SK-N-SH (cell line): ENCODE measurements around the gene FHDC1. TPM values are rescaled to one million over a fixed set of nuclear protein-coding genes. Genes with fewer than 3 reads are reported as not detected.

Source experiments
- CTCF ChIA-PET: fragments of 300-600, 350-600 bp; formaldehyde crosslinking; extraction: SDS; loops from one replicate; lab custom pipeline; 2021; lab: Yijun Ruan, JAX
- POLR2A ChIA-PET: fragments of 350-600 bp; sonication (Branson Sonifier 250); formaldehyde crosslinking; extraction: SDS; loops from one replicate; lab custom pipeline; 2020; ENCODE audit warnings: antibody characterized with exemption, inconsistent platforms; lab: Yijun Ruan, JAX
- DNase-seq: peaks from one replicate; pipeline ENCODE4 v3.0.0; 2012
- H2AFZ ChIP-seq: fragments of 200-600 bp; sonication (generic); 2 replicates; pipeline ENCODE4 v1.8.1; 2016; ENCODE audit warnings: antibody characterized with exemption, mild to moderate bottlenecking, low read depth
- H3F3A ChIP-seq: fragments of 200-600 bp; sonication (generic); replicated peaks from 2 replicates; pipeline ENCODE3; 2016; ENCODE audit warnings: antibody characterized with exemption, mild to moderate bottlenecking; ENCODE audit not compliant: insufficient read depth
- H3K27ac ChIP-seq, 2 experiments: fragments of 200-500 bp in 1 of 2; fragments of 200-600 bp in 1 of 2; sonication (Bioruptor generic) in 1 of 2; sonication (generic), shearing (Covaris generic) in 1 of 2; 2 replicates each; pipeline versions ENCODE4 v1.5.1 to v1.6.1; 2014 to 2016; ENCODE audit warnings: low read depth in 2 of 2, inconsistent platforms in 1 of 2, low read length in 1 of 2, mild to moderate bottlenecking in 1 of 2, mixed read lengths in 1 of 2
- H3K27me3 ChIP-seq: fragments of 200-600 bp; sonication (generic), shearing (Covaris generic); 2 replicates; pipeline ENCODE4 v1.6.1; 2016; ENCODE audit warnings: mixed run types; ENCODE audit not compliant: insufficient read depth
- H3K36me3 ChIP-seq, 2 experiments: fragments of 200-500 bp in 1 of 2; fragments of 200-600 bp in 1 of 2; sonication (Bioruptor generic) in 1 of 2; sonication (generic) in 1 of 2; replicated peaks in 1 of 2; 2 replicates each; pipeline versions ENCODE3 to v1.5.1; 2014 to 2016; ENCODE audit warnings: low read length in 1 of 2, mild to moderate bottlenecking in 1 of 2; ENCODE audit not compliant: insufficient read depth in 2 of 2, control insufficient read depth in 1 of 2
- H3K4me1 ChIP-seq, 2 experiments: fragments of 200-500 bp in 1 of 2; fragments of 200-600 bp in 1 of 2; sonication (Bioruptor generic) in 1 of 2; sonication (generic), shearing (Covaris generic) in 1 of 2; 2 replicates each; pipeline versions ENCODE4 v1.5.1 to v1.6.1; 2014 to 2016; ENCODE audit warnings: low read depth in 1 of 2, low read length in 1 of 2, mixed run types in 1 of 2; ENCODE audit not compliant: insufficient read depth in 2 of 2, control insufficient read depth in 1 of 2
- H3K4me2 ChIP-seq: fragments of 200-600 bp; sonication (generic), shearing (Covaris generic); 2 replicates; pipeline ENCODE4 v1.6.1; 2017; ENCODE audit warnings: mixed run types
- H3K4me3 ChIP-seq, 2 experiments: fragments of 200-500 bp in 1 of 2; fragments of 200-600 bp in 1 of 2; sonication (Bioruptor generic) in 1 of 2; sonication (generic), shearing (Covaris generic) in 1 of 2; 2 replicates each; pipeline versions ENCODE4 v1.5.1 to v1.8.1; 2014 to 2016; ENCODE audit warnings: low read depth in 2 of 2, inconsistent platforms in 1 of 2, low read length in 1 of 2, mild to moderate bottlenecking in 1 of 2, mixed read lengths in 1 of 2, moderate library complexity in 1 of 2
- H3K79me2 ChIP-seq: fragments of 200-600 bp; sonication (generic); 2 replicates; pipeline ENCODE4 v1.8.1; 2017; ENCODE audit warnings: mild to moderate bottlenecking; ENCODE audit not compliant: insufficient read depth
- H3K9ac ChIP-seq: fragments of 200-600 bp; sonication (generic); 2 replicates; pipeline ENCODE4 v1.6.1; 2017; ENCODE audit warnings: mixed run types
- H3K9me2 ChIP-seq: fragments of 200-600 bp; sonication (generic); 2 replicates; pipeline ENCODE4 v1.6.1; 2017; ENCODE audit warnings: mixed run types
- H3K9me3 ChIP-seq: fragments of 200-600 bp; sonication (generic); 2 replicates; pipeline ENCODE4 v1.6.1; 2017; ENCODE audit warnings: mixed run types, mild to moderate bottlenecking, moderate library complexity
- H4K20me1 ChIP-seq: fragments of 200-600 bp; sonication (generic); 2 replicates; pipeline ENCODE4 v1.6.1; 2017; ENCODE audit warnings: mild to moderate bottlenecking, mixed run types; ENCODE audit not compliant: insufficient read depth
- EP300 ChIP-seq, 2 experiments: IDR thresholded peaks; 2 replicates each; pipeline versions ENCODE4 v1.4.0 to v1.6.1; 2012; ENCODE audit warnings: borderline replicate concordance in 1 of 2, low read depth in 1 of 2, low read length in 1 of 2
- EZH2phosphoT487 ChIP-seq: fragments of 200-600 bp; sonication (generic); IDR thresholded peaks from 2 replicates; pipeline ENCODE4 v1.6.1; 2017; ENCODE audit warnings: low read depth, mixed run types, mild to moderate bottlenecking, antibody characterized with exemption, moderate library complexity, borderline replicate concordance
- FOXJ3 ChIP-seq: sonication (generic); formaldehyde crosslinking; IDR thresholded peaks from 2 replicates; pipeline ENCODE4 v1.5.1; 2020; ENCODE audit warnings: mild to moderate bottlenecking, missing genetic modification reagents
- FOXM1 ChIP-seq: IDR thresholded peaks from 2 replicates; pipeline ENCODE4 v1.4.0; 2012; ENCODE audit warnings: low read depth, mild to moderate bottlenecking
- GABPA ChIP-seq: IDR thresholded peaks from 2 replicates; pipeline ENCODE4 v1.4.0; 2012; ENCODE audit warnings: low read depth, mild to moderate bottlenecking
- MEF2A ChIP-seq: IDR thresholded peaks from 2 replicates; pipeline ENCODE4 v1.4.0; 2012; ENCODE audit warnings: low read depth, borderline replicate concordance
- MXI1 ChIP-seq: IDR thresholded peaks from 2 replicates; pipeline ENCODE4 v1.6.1; 2012; ENCODE audit warnings: mild to moderate bottlenecking, low read depth, low read length, improper control_type of control experiment
- NFIC ChIP-seq: IDR thresholded peaks from 2 replicates; pipeline ENCODE4 v1.4.0; 2012; ENCODE audit warnings: borderline replicate concordance
- NRF1 ChIP-seq: IDR thresholded peaks from 2 replicates; pipeline ENCODE4 v1.6.1; 2012; ENCODE audit warnings: low read depth, mild to moderate bottlenecking, low read length
- POLR2AphosphoS5 ChIP-seq: IDR thresholded peaks from 2 replicates; pipeline ENCODE4 v1.6.1; 2012; ENCODE audit warnings: low read depth, low read length
- RCOR1 ChIP-seq: fragments of 150-350 bp; IDR thresholded peaks from 2 replicates; pipeline ENCODE4 v1.6.1; 2017; ENCODE audit warnings: antibody characterized with exemption, low read length
- RFX5 ChIP-seq: IDR thresholded peaks from 2 replicates; pipeline ENCODE4 v1.6.1; 2012; ENCODE audit warnings: mild to moderate bottlenecking, improper control_type of control experiment, low read length
- RXRA ChIP-seq: IDR thresholded peaks from 2 replicates; pipeline ENCODE4 v1.4.0; 2012; ENCODE audit warnings: low read depth, mild to moderate bottlenecking, borderline replicate concordance
- SIN3A ChIP-seq: IDR thresholded peaks from 2 replicates; pipeline ENCODE4 v1.6.1; 2012; ENCODE audit warnings: low read depth, mild to moderate bottlenecking, low read length, moderate library complexity, borderline replicate concordance
- SMC3 ChIP-seq: IDR thresholded peaks from 2 replicates; pipeline ENCODE4 v1.6.1; 2012; ENCODE audit warnings: low read depth, low read length, improper control_type of control experiment
- TCF12 ChIP-seq: IDR thresholded peaks from 2 replicates; pipeline ENCODE4 v1.4.0; 2012
- TEAD4 ChIP-seq: IDR thresholded peaks from 2 replicates; pipeline ENCODE4 v1.4.0; 2012; ENCODE audit warnings: mild to moderate bottlenecking, borderline replicate concordance; ENCODE audit not compliant: insufficient read depth
- WGBS: methylation state at CpG from one replicate; pipeline ENCODE4 v1.1.6; 2017; ENCODE audit warnings: low lambda C conversion rate; 5-methylcytosine and 5-hydroxymethylcytosine counted together
- polyA plus RNA-seq, 3 experiments: library from polyadenylated mRNA; depleted of rRNA; stranded (reverse); fragments of >200 nt; gene quantifications; 2 replicates each; pipeline ENCODE4 v1.2.3, GENCODE V29; 2012
- TF ChIP-seq, protein P1 (sequence below): IDR thresholded peaks from 2 replicates; pipeline ENCODE4 v1.4.0; 2012; ENCODE audit warnings: low read depth
- TF ChIP-seq, protein P2 (sequence below): IDR thresholded peaks from 2 replicates; pipeline ENCODE4; 2012
- TF ChIP-seq, protein P3 (sequence below): fragments of 150-350 bp; IDR thresholded peaks from 2 replicates; pipeline ENCODE4 v1.6.1; 2017; ENCODE audit warnings: antibody characterized with exemption, low read length, low read depth, borderline replicate concordance

FHDC1 gene
- polyA plus RNA-seq, 1 of the 3 experiments (the other 2 are of a cell fraction), result 0.02 TPM

DNA sequence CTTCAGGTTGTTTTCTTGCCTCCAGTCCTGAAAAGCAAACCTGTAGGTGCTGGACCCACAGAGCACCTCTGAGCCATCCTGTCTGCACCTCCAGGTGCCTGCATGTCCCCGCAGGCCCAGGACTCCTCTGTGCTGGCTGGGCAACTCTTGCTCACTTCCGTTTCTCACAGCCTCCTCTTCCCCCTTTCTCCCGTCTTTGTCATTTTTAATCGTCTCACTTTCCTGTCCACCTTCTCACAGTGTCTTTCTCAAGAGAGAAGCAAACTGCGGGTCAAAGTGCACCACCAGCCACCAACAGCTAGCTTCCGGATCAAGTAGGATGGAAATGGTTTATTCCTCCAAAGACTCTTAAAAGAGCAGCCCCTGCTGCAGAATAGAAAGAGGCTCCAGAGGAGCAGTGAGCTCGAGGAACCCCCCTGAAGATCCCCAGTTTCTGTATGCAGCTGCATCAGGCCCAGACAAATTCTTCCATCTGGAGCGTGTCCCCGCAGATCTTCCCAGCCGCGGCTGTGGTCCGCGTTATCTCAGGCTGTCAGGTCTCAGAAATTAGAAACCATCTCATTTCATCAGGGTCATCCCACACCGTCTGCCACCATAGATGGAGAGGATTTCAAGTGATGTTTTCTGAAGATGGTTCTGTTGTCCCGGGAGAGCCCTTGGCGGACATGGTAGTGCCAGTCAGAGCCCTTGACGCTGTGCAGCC is 87.7 kb downstream of the FHDC1 start:
- H3K79me2 ChIP-seq, result no peaks in the 10 kb centered on the region
- 68% methylated on average over 15 of the region's 17 CpGs for WGBS
- no peaks in the 10 kb centered on the region for H3K9me3 ChIP-seq
- no peak overlapping the region for H3K27ac ChIP-seq
- H3K4me1 ChIP-seq, result no peaks in the 10 kb centered on the region; a peak in 1 of 4 replicates
- H3K4me3 ChIP-seq, result no peak overlapping the region
- no peaks in the 10 kb centered on the region for H3F3A ChIP-seq
- H3K9ac ChIP-seq, result no peak overlapping the region
- no peak for TF ChIP-seq NRF1
- TF ChIP-seq RCOR1, result no peak
- no peak for TF ChIP-seq EP300 (IDR thresholded peaks at IDR 0.05; ENCODE audit: borderline replicate concordance in 1 of 2, low read depth in 1 of 2, low read length in 1 of 2)
- TF ChIP-seq TEAD4, result no peak
- TF ChIP-seq FOXM1, result no peak
- TF ChIP-seq POLR2AphosphoS5, result no peak
- TF ChIP-seq NFIC, result no peak
- TF ChIP-seq GABPA, result no peak
- TF ChIP-seq SIN3A, result no peak
- TF ChIP-seq RXRA, result no peak
- no peak for DNase-seq
- no peaks in the 10 kb centered on the region for H3K36me3 ChIP-seq
- H4K20me1 ChIP-seq, result no peaks in the 10 kb centered on the region
- ChIA-PET CTCF (interaction anchor here (1.1 kb wide), 1 partner anchor 60 kb away, joined by 3 read pairs; no protein-coding TSS in a partner anchor), POLR2A (no interaction called here)
- H2AFZ ChIP-seq, result no peak overlapping the region
- H3K9me2 ChIP-seq, result no peaks in the 10 kb centered on the region
- H3K27me3 ChIP-seq, result no peaks in the 10 kb centered on the region
- no peak overlapping the region for H3K4me2 ChIP-seq

DNA sequence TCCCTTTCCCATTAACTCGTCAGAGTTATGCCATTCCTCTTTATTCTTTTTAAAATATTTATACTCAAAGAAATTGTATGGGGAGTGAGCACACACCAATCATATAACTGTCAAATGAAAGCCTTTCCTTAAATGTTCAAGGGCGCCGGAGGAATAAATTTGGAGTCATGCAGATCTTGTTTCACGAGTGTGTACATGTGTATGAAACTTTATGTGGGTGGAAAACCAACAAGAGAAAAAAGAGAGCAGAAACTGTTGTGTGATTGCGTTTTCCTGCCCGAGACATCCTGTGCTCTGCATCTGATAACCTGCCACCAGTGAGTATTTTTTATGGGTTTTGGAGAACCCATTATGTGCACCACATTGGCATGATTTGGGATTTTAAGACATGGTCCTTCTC is 88.3 kb downstream of the FHDC1 start:
- H3K4me3 ChIP-seq, result no peak overlapping the region
- no peak overlapping the region for H2AFZ ChIP-seq
- no peak for TF ChIP-seq FOXJ3 (CRISPR knock-in tag)
- TF ChIP-seq, protein P1, sequence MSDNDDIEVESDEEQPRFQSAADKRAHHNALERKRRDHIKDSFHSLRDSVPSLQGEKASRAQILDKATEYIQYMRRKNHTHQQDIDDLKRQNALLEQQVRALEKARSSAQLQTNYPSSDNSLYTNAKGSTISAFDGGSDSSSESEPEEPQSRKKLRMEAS, result no peak
- no peak for TF ChIP-seq MEF2A
- no peak for TF ChIP-seq TCF12
- ChIA-PET CTCF (interaction anchor here (1.1 kb wide), 1 partner anchor 59 kb away, joined by 3 read pairs; no protein-coding TSS in a partner anchor), POLR2A (no interaction called here)
- H3K9me3 ChIP-seq, result no peaks in the 10 kb centered on the region
- H3K27me3 ChIP-seq, result no peaks in the 10 kb centered on the region
- no peak overlapping the region for H3K4me2 ChIP-seq
- no peaks in the 10 kb centered on the region for H4K20me1 ChIP-seq
- H3K9me2 ChIP-seq, result no peaks in the 10 kb centered on the region
- no peak for DNase-seq
- H3K4me1 ChIP-seq, result no peaks in the 10 kb centered on the region; a peak in 1 of 4 replicates
- H3K79me2 ChIP-seq, result no peaks in the 10 kb centered on the region
- no peak overlapping the region for H3K9ac ChIP-seq
- no peak overlapping the region for H3K27ac ChIP-seq
- no peaks in the 10 kb centered on the region for H3K36me3 ChIP-seq
- H3F3A ChIP-seq, result no peaks in the 10 kb centered on the region
- 63% methylated on average over 6 of the region's 6 CpGs for WGBS

DNA sequence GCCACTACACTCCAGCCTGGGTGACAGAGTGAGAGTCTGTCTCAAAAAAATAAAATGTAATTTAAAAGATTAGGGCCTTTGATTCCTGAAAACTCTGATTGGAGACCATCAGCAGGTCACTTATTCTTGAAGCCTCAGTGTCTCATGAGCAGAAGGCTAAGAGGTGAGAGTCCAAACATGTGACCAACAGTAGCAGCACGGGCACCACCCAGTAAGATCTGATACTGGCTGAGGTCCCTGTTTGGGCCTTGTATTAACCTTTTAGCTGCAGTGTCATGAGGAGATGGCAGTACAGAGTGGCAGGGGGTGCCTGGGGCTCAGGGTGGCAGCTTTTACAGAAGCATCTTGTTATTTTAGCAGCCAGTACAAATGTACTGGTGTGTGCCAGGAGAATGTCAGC is 89.3 kb downstream of the FHDC1 start:
- Histone ChIP-seq H3K9ac (no peak overlapping the region), H3K9me2 (no peaks in the 10 kb centered on the region), H3K36me3 (no peaks in the 10 kb centered on the region), H2AFZ (no peak overlapping the region), H3K9me3 (no peaks in the 10 kb centered on the region), H3F3A (no peaks in the 10 kb centered on the region), H3K79me2 (no peaks in the 10 kb centered on the region), H3K4me2 (no peak overlapping the region), H3K27me3 (no peaks in the 10 kb centered on the region), H3K4me1 (no peaks in the 10 kb centered on the region; a peak in 1 of 4 replicates), H4K20me1 (no peaks in the 10 kb centered on the region), H3K27ac (no peak overlapping the region), H3K4me3 (no peak overlapping the region)
- CTCF ChIA-PET, result no interaction called here
- DNase-seq, result no peak
- POLR2A ChIA-PET, result no interaction called here
- 33% methylated on average over 1 of the region's 1 CpG for WGBS
- TF ChIP-seq SMC3, result no peak
- no peak for TF ChIP-seq RFX5
- no peak for TF ChIP-seq MXI1
- TF ChIP-seq, protein P2, sequence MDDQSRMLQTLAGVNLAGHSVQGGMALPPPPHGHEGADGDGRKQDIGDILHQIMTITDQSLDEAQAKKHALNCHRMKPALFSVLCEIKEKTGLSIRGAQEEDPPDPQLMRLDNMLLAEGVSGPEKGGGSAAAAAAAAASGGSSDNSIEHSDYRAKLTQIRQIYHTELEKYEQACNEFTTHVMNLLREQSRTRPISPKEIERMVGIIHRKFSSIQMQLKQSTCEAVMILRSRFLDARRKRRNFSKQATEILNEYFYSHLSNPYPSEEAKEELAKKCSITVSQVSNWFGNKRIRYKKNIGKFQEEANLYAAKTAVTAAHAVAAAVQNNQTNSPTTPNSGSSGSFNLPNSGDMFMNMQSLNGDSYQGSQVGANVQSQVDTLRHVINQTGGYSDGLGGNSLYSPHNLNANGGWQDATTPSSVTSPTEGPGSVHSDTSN, result no peak
- TF ChIP-seq, protein P3, sequence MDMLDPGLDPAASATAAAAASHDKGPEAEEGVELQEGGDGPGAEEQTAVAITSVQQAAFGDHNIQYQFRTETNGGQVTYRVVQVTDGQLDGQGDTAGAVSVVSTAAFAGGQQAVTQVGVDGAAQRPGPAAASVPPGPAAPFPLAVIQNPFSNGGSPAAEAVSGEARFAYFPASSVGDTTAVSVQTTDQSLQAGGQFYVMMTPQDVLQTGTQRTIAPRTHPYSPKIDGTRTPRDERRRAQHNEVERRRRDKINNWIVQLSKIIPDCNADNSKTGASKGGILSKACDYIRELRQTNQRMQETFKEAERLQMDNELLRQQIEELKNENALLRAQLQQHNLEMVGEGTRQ, result no peak
- TF ChIP-seq EZH2phosphoT487, result no peak
- no peak for TF ChIP-seq POLR2AphosphoS5
- TF ChIP-seq, protein P1, result no peak
